H1 (cell line): ENCODE data around the gene POLA1. TPM values are rescaled to one million over a fixed set of nuclear protein-coding genes. Genes with fewer than 3 reads are reported as not detected.

Experiments
- CTCF ChIA-PET: fragments of 300-600 bp; sonication (Branson Sonifier 250); formaldehyde crosslinking; loops from one replicate; lab custom pipeline; 2021; ENCODE audit not compliant: partially characterized antibody; lab: Charles Lee
- POLR2A ChIA-PET: fragments of 300-600 bp; sonication (Branson Sonifier 250); formaldehyde crosslinking; loops from one replicate; lab custom pipeline; 2021; ENCODE audit warnings: inconsistent platforms; ENCODE audit not compliant: partially characterized antibody; lab: Charles Lee
- DNase-seq, 2 experiments: peaks; one replicate each; pipeline versions ENCODE4 v3.0.0 to v3.0.0-alpha.2; 2010 to 2022; ENCODE audit warnings: low spot score in 2 of 2, low read depth in 1 of 2, mixed read lengths in 1 of 2
- FAIRE-seq: peaks from 2 replicates; lab custom pipeline; 2011; peaks lifted over from hg19 to GRCh38; lab: Jason Lieb, UNC
- H2AFZ ChIP-seq: 2 replicates; pipeline ENCODE4 v1.8.1; 2012; ENCODE audit warnings: low read length, inconsistent platforms
- H2AK5ac ChIP-seq: 2 replicates; pipeline ENCODE4 v1.6.1; 2013; ENCODE audit warnings: low read depth, low read length
- H2BK120ac ChIP-seq: replicated peaks from 2 replicates; pipeline ENCODE3; 2013; ENCODE audit warnings: low read depth, low read length, inconsistent platforms
- H2BK12ac ChIP-seq: 2 replicates; pipeline ENCODE4 v1.6.1; 2013; ENCODE audit warnings: low read depth, low read length
- H2BK15ac ChIP-seq: 2 replicates; pipeline ENCODE4 v1.6.1; 2013; ENCODE audit warnings: low read length
- H2BK20ac ChIP-seq: 2 replicates; pipeline ENCODE4 v1.6.1; 2013; ENCODE audit warnings: low read length
- H2BK5ac ChIP-seq: 2 replicates; pipeline ENCODE4 v1.6.1; 2013; ENCODE audit warnings: low read depth, low read length
- H3K14ac ChIP-seq: 2 replicates; pipeline ENCODE4 v1.6.1; 2013; ENCODE audit warnings: inconsistent platforms; ENCODE audit not compliant: insufficient read length
- H3K18ac ChIP-seq: 2 replicates; pipeline ENCODE4 v1.6.1; 2013; ENCODE audit warnings: low read length; ENCODE audit errors: extremely low read depth
- H3K23ac ChIP-seq: 2 replicates; pipeline ENCODE4 v1.6.1; 2013; ENCODE audit warnings: inconsistent platforms; ENCODE audit not compliant: insufficient read length
- H3K23me2 ChIP-seq: 2 replicates; pipeline ENCODE4 v1.6.1; 2013; ENCODE audit warnings: low read depth, low read length
- H3K27ac ChIP-seq: 2 replicates; pipeline ENCODE4 v1.6.1; 2011; ENCODE audit warnings: low read depth, low read length, inconsistent platforms
- H3K27me3 ChIP-seq, 4 experiments: replicated peaks in 1 of 4; 1 replicate in 1 of 4; 2 replicates in 3 of 4; pipeline versions ENCODE4 v1.6.1 to v1.8.1; 2011 to 2013; ENCODE audit warnings: low read length in 3 of 4, mild to moderate bottlenecking in 3 of 4, inconsistent platforms in 2 of 4, mixed read lengths in 2 of 4, moderate library complexity in 1 of 4; ENCODE audit not compliant: control insufficient read depth in 3 of 4, insufficient read depth in 3 of 4; ENCODE audit errors: extremely low read depth in 1 of 4
- H3K36me3 ChIP-seq, 4 experiments: 2 replicates each; pipeline versions ENCODE4 v1.6.1 to v1.8.1; 2011 to 2013; ENCODE audit warnings: mild to moderate bottlenecking in 4 of 4, low read length in 3 of 4, moderate library complexity in 2 of 4, control low read depth in 1 of 4, inconsistent platforms in 1 of 4; ENCODE audit not compliant: insufficient read depth in 4 of 4, control insufficient read depth in 2 of 4
- H3K4ac ChIP-seq: replicated peaks from 2 replicates; pipeline ENCODE3; 2013; ENCODE audit warnings: low read length, low read depth, mixed read lengths, inconsistent platforms; ENCODE audit not compliant: insufficient read length
- H3K4me1 ChIP-seq, 4 experiments: replicated peaks in 1 of 4; 1 replicate in 1 of 4; 2 replicates in 3 of 4; pipeline versions ENCODE4 v1.6.1 to v1.8.1; 2011 to 2013; ENCODE audit warnings: low read length in 3 of 4, inconsistent platforms in 2 of 4, mixed read lengths in 1 of 4; ENCODE audit not compliant: insufficient read depth in 4 of 4, control insufficient read depth in 3 of 4
- H3K4me2 ChIP-seq, 2 experiments: 2 replicates each; pipeline versions ENCODE4 v1.6.1 to v1.8.1; 2011 to 2013; ENCODE audit warnings: low read depth in 2 of 2, low read length in 2 of 2, control low read depth in 1 of 2, inconsistent platforms in 1 of 2, mild to moderate bottlenecking in 1 of 2; ENCODE audit not compliant: insufficient read depth in 1 of 2
- H3K4me3 ChIP-seq, 4 experiments: fragments of 200-600, 300-600 bp in 1 of 4; sonication (generic), shearing (Covaris generic), sonication (Bioruptor Twin) in 1 of 4; 2 replicates each; pipeline versions ENCODE4 v1.5.1 to v1.8.1; 2011 to 2016; ENCODE audit warnings: low read length in 4 of 4, low read depth in 3 of 4, control low read depth in 2 of 4, inconsistent platforms in 2 of 4, mild to moderate bottlenecking in 2 of 4, mixed read lengths in 1 of 4, moderate library complexity in 1 of 4; ENCODE audit not compliant: insufficient read depth in 2 of 4; ENCODE audit errors: extremely low read depth in 1 of 4
- H3K56ac ChIP-seq: replicated peaks from 2 replicates; pipeline ENCODE3; 2013; ENCODE audit warnings: low read depth, mild to moderate bottlenecking, mixed read lengths, low read length, inconsistent platforms; ENCODE audit not compliant: insufficient read length
- H3K79me1 ChIP-seq: 2 replicates; pipeline ENCODE4 v1.6.1; 2013; ENCODE audit warnings: low read depth, low read length, control low read depth
- H3K79me2 ChIP-seq, 2 experiments: 2 replicates each; pipeline versions ENCODE4 v1.6.1 to v1.8.1; 2012 to 2013; ENCODE audit warnings: low read length in 2 of 2, mild to moderate bottlenecking in 2 of 2, inconsistent platforms in 1 of 2; ENCODE audit not compliant: insufficient read depth in 2 of 2, control insufficient read depth in 1 of 2
- H3K9ac ChIP-seq, 4 experiments: replicated peaks in 1 of 4; 1 replicate in 1 of 4; 2 replicates in 3 of 4; pipeline versions ENCODE4 v1.6.1 to v1.8.1; 2011 to 2013; ENCODE audit warnings: low read depth in 3 of 4, low read length in 3 of 4, control low read depth in 2 of 4, mild to moderate bottlenecking in 2 of 4, moderate library complexity in 2 of 4, inconsistent platforms in 1 of 4; ENCODE audit errors: extremely low read depth in 1 of 4
- H3K9me3 ChIP-seq, 2 experiments: 2 replicates each; pipeline versions ENCODE4 v1.6.1 to v1.8.1; 2012 to 2013; ENCODE audit warnings: mild to moderate bottlenecking in 2 of 2, moderate library complexity in 2 of 2, control low read depth in 1 of 2, inconsistent platforms in 1 of 2, low read depth in 1 of 2, low read length in 1 of 2, mixed read lengths in 1 of 2; ENCODE audit not compliant: insufficient read depth in 2 of 2
- H4K20me1 ChIP-seq, 2 experiments: replicated peaks in 1 of 2; 2 replicates each; pipeline versions ENCODE3 to v1.8.1; 2011 to 2013; ENCODE audit warnings: inconsistent platforms in 2 of 2, low read length in 2 of 2, mild to moderate bottlenecking in 1 of 2; ENCODE audit not compliant: insufficient read depth in 2 of 2, control insufficient read depth in 1 of 2
- H4K5ac ChIP-seq: 2 replicates; pipeline ENCODE4 v1.6.1; 2013; ENCODE audit warnings: low read length, low read depth, mixed read lengths, inconsistent platforms; ENCODE audit not compliant: insufficient read length
- H4K8ac ChIP-seq: 2 replicates; pipeline ENCODE4 v1.8.0; 2013; ENCODE audit warnings: mild to moderate bottlenecking, moderate library complexity, low read length, inconsistent platforms; ENCODE audit not compliant: insufficient read depth; ENCODE audit errors: extremely low read depth
- H4K91ac ChIP-seq: replicated peaks from 2 replicates; pipeline ENCODE3; 2013; ENCODE audit warnings: low read length, mixed read lengths, inconsistent platforms; ENCODE audit not compliant: insufficient read length
- FOSL1 ChIP-seq: IDR thresholded peaks from 2 replicates; pipeline ENCODE4 v1.6.1; 2011; ENCODE audit warnings: mild to moderate bottlenecking, low read depth, low read length, moderate library complexity; ENCODE audit not compliant: insufficient read depth
- JUN ChIP-seq: IDR thresholded peaks from 2 replicates; pipeline ENCODE4 v1.6.1; 2011; ENCODE audit warnings: low read depth, mild to moderate bottlenecking, improper control_type of control experiment, low read length
- KDM5A ChIP-seq: fragments of 200-600 bp; IDR thresholded peaks from 2 replicates; pipeline ENCODE4 v1.7.1; 2012; ENCODE audit warnings: mild to moderate bottlenecking, low read length, inconsistent platforms, mixed read lengths
- SP2 ChIP-seq: IDR thresholded peaks from 2 replicates; pipeline ENCODE4 v1.6.1; 2012; ENCODE audit warnings: mild to moderate bottlenecking, low read length, inconsistent platforms
- TAF1 ChIP-seq: IDR thresholded peaks from 2 replicates; pipeline ENCODE4 v1.6.1; 2011; ENCODE audit warnings: mild to moderate bottlenecking, low read depth, low read length
- TAF7 ChIP-seq: optimal IDR thresholded peaks from 2 replicates; pipeline ENCODE3; 2011; ENCODE audit warnings: low read depth, mild to moderate bottlenecking, inconsistent platforms, low read length, moderate library complexity, borderline replicate concordance
- YY1 ChIP-seq: IDR thresholded peaks from 2 replicates; pipeline ENCODE4 v1.6.1; 2011; ENCODE audit warnings: low read depth, mild to moderate bottlenecking, low read length
- WGBS, 2 experiments: shearing (Covaris generic) in 1 of 2; methylation state at CpG; one replicate each; pipeline versions ENCODE4 v1.1.6 to v1.1.7; 2013 to 2015; ENCODE audit warnings: low lambda C conversion rate in 2 of 2, mixed read lengths in 2 of 2, inconsistent platforms in 1 of 2, low coverage in 1 of 2, missing lambda C conversion rate in 1 of 2; ENCODE audit not compliant: insufficient replicate concordance in 2 of 2, insufficient coverage in 1 of 2, insufficient read length in 1 of 2; ENCODE audit errors: extremely low coverage in 1 of 2, missing lambda C conversion rate in 1 of 2; 5-methylcytosine and 5-hydroxymethylcytosine counted together
- polyA plus RNA-seq, 7 experiments: library from polyadenylated mRNA; depleted of rRNA in 3 of 7; stranded (reverse) in 5 of 7; unstranded in 2 of 7; fragments of >200 nt in 5 of 7; fragments of 200-250 nt in 2 of 7; gene quantifications; 1 replicate in 5 of 7; 2 replicates in 1 of 7; 4 replicates in 1 of 7; pipeline versions ENCODE4 v1.2.1 to v1.2.3, GENCODE V29; 2011 to 2013; ENCODE audit warnings: missing spikeins in 2 of 7, mixed read lengths in 2 of 7
- total RNA-seq: library from RNA; stranded (reverse); fragmentation: NEBNext Ultra II Directional; extraction: Animal tissue kit (Norgen Biotek cat#: 25700); gene quantifications from 2 replicates; pipeline ENCODE4 v1.2.1, GENCODE V29; 2021
- TF ChIP-seq, protein P1 (sequence below): IDR thresholded peaks from 2 replicates; pipeline ENCODE4 v1.6.1; 2012; ENCODE audit warnings: low read length, inconsistent platforms

The POLA1 gene
- total and polyA plus RNA-seq, 2 of the 8 experiments (the other 6 are each of a cell fraction or from before 2014, with no cell fraction given), result 5.6 to 34.9 TPM

GRCh38 chrX:24918715-24919114 lies 225.0 kb downstream of the POLA1 start:
- Histone ChIP-seq H2BK12ac (no peak overlapping the region), H3K18ac (no peak overlapping the region), H3K4ac (no peak overlapping the region), H3K27me3 (no peaks in the 10 kb centered on the region), H4K91ac (no peak overlapping the region), H3K79me2 (no peaks in the 10 kb centered on the region), H4K20me1 (no peaks in the 10 kb centered on the region)
- TF ChIP-seq SP2 (no peak), KDM5A (no peak), TAF1 (no peak), YY1 (no peak), JUN (no peak), FOSL1 (no peak), TAF7 (no peak)
- TF ChIP-seq, protein P1, sequence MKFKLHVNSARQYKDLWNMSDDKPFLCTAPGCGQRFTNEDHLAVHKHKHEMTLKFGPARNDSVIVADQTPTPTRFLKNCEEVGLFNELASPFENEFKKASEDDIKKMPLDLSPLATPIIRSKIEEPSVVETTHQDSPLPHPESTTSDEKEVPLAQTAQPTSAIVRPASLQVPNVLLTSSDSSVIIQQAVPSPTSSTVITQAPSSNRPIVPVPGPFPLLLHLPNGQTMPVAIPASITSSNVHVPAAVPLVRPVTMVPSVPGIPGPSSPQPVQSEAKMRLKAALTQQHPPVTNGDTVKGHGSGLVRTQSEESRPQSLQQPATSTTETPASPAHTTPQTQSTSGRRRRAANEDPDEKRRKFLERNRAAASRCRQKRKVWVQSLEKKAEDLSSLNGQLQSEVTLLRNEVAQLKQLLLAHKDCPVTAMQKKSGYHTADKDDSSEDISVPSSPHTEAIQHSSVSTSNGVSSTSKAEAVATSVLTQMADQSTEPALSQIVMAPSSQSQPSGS, result no peak
- TF ChIP-seq, all 59 proteins: peak for 0
- Histone ChIP-seq H3K14ac (no peak overlapping the region), H2AK5ac (no peak overlapping the region), H2BK5ac (no peak overlapping the region), H2BK15ac (no peak overlapping the region), H3K9ac (no peak overlapping the region), H2BK20ac (no peak overlapping the region), H3K4me3 (no peak overlapping the region), H4K5ac (no peak overlapping the region), H3K23me2 (no peaks in the 10 kb centered on the region), H2AFZ (no peak overlapping the region), H3K23ac (no peak overlapping the region), H3K9me3 (no peaks in the 10 kb centered on the region), H3K4me1 (peaks cover 0 to 2% (median 0%) of the 10 kb centered on the region in 4 experiments; a peak in 1 of 7 replicates), H2BK120ac (no peak overlapping the region), H4K8ac (no peak overlapping the region), H3K79me1 (no peaks in the 10 kb centered on the region), H3K56ac (no peak overlapping the region), H3K27ac (no peak overlapping the region), H3K36me3 (no peaks in the 10 kb centered on the region), H3K4me2 (no peak overlapping the region)
- no peak for DNase-seq
- WGBS, 2 experiments, result 76% methylated on average over 3 of the region's 3 CpGs; no CpG with 5 or more reads in 1 of the 2 experiments
- ChIA-PET POLR2A (no interaction called here), CTCF (interaction anchor here (0.7 kb wide), 1 partner anchor 23 kb away, joined by 4 read pairs; no protein-coding TSS in a partner anchor)
- peak; percentile 79 for FAIRE-seq
